IMR-90 (cell line): ENCODE measurements around the gene CSRP1. TPM values are rescaled to one million over a fixed set of nuclear protein-coding genes. Genes with fewer than 3 reads are reported as not detected.
A peak's percentile ranks its signal among the peaks of the same experiment; 100 is the strongest.

Experiments used
- ATAC-seq: fragments of 200-7000 bp; cut with Tn5 transposase; 2 replicates; pipeline ENCODE4 v1.9.1; 2020; ENCODE audit warnings: low read depth, mild to moderate bottlenecking, moderate library complexity
- BruUV-seq: library from RNA; stranded (reverse); fragments of 400-500 nt; replicated peaks from 2 replicates; lab custom pipeline; 2021; lab: Mats Ljungman, UMichigan
- CTCF ChIA-PET: fragments of 300-600 bp; formaldehyde crosslinking; extraction: SDS; loops from one replicate; lab custom pipeline; 2021; ENCODE audit warnings: antibody characterized with exemption; lab: Yijun Ruan, JAX
- POLR2A ChIA-PET: fragments of 300-600 bp; sonication (Branson Sonifier 250); formaldehyde crosslinking; loops from one replicate; lab custom pipeline; 2022; ENCODE audit warnings: antibody characterized with exemption; ENCODE audit not compliant: unreplicated experiment; lab: Charles Lee
- DNase-seq: peaks from one replicate; pipeline ENCODE4 v3.0.0; 2013
- H2AFZ ChIP-seq: replicated peaks from 2 replicates; pipeline ENCODE3; 2013; ENCODE audit warnings: low read length, mild to moderate bottlenecking; ENCODE audit not compliant: poor library complexity
- H2AK5ac ChIP-seq: 2 replicates; pipeline ENCODE4 v1.6.1; 2013; ENCODE audit warnings: low read depth, low read length, inconsistent platforms
- H2AK9ac ChIP-seq: replicated peaks from 2 replicates; pipeline ENCODE3; 2013; ENCODE audit warnings: mild to moderate bottlenecking, low read depth, low read length, moderate library complexity; ENCODE audit not compliant: poor library complexity
- H2BK120ac ChIP-seq: 2 replicates; pipeline ENCODE4 v1.6.1; 2013; ENCODE audit warnings: low read depth, low read length, inconsistent platforms
- H2BK15ac ChIP-seq: 3 replicates; pipeline ENCODE4 v1.6.1; 2013; ENCODE audit warnings: low read depth, low read length, inconsistent platforms
- H2BK20ac ChIP-seq: 2 replicates; pipeline ENCODE4 v1.6.1; 2013; ENCODE audit warnings: low read depth, mild to moderate bottlenecking, inconsistent platforms, low read length, moderate library complexity
- H2BK5ac ChIP-seq: 2 replicates; pipeline ENCODE4 v1.6.1; 2013; ENCODE audit warnings: mild to moderate bottlenecking, low read depth, low read length, inconsistent platforms; ENCODE audit not compliant: poor library complexity, severe bottlenecking
- H3K14ac ChIP-seq: replicated peaks from 2 replicates; pipeline ENCODE4 v1.6.1; 2013; ENCODE audit warnings: low read depth, low read length, inconsistent platforms
- H3K18ac ChIP-seq: 2 replicates; pipeline ENCODE4 v1.6.1; 2013; ENCODE audit warnings: low read depth, low read length, control low read depth
- H3K23ac ChIP-seq: 2 replicates; pipeline ENCODE4 v1.6.1; 2013; ENCODE audit warnings: low read depth, low read length, inconsistent platforms
- H3K27ac ChIP-seq: 2 replicates; pipeline ENCODE4 v1.5.1; 2013; ENCODE audit warnings: mild to moderate bottlenecking, control low read depth, low read length; ENCODE audit not compliant: insufficient read depth
- H3K27me3 ChIP-seq: 2 replicates; pipeline ENCODE4 v1.6.1; 2013; ENCODE audit warnings: low read length; ENCODE audit not compliant: control insufficient read depth, insufficient read depth
- H3K36me3 ChIP-seq: 2 replicates; pipeline ENCODE4 v1.6.1; 2013; ENCODE audit warnings: low read length, mixed read lengths; ENCODE audit not compliant: control insufficient read depth, insufficient read depth
- H3K4ac ChIP-seq: 2 replicates; pipeline ENCODE4 v1.6.1; 2013; ENCODE audit warnings: low read depth, low read length, inconsistent platforms
- H3K4me1 ChIP-seq: 2 replicates; pipeline ENCODE4 v1.6.1; 2013; ENCODE audit warnings: low read length, mixed read lengths; ENCODE audit not compliant: control insufficient read depth, insufficient read depth
- H3K4me2 ChIP-seq: 2 replicates; pipeline ENCODE4 v1.6.1; 2013; ENCODE audit warnings: low read depth, mild to moderate bottlenecking, control low read depth, low read length, moderate library complexity
- H3K4me3 ChIP-seq: 2 replicates; pipeline ENCODE4 v1.5.1; 2013; ENCODE audit warnings: low read depth, mild to moderate bottlenecking, control low read depth, low read length, moderate library complexity; ENCODE audit not compliant: insufficient read depth
- H3K56ac ChIP-seq: 2 replicates; pipeline ENCODE4 v1.6.1; 2013; ENCODE audit warnings: low read length, inconsistent platforms; ENCODE audit not compliant: insufficient read depth; ENCODE audit errors: extremely low read depth
- H3K79me1 ChIP-seq, 2 experiments: 2 replicates each; pipeline ENCODE4 v1.6.1; 2013; ENCODE audit warnings: low read length in 2 of 2, inconsistent platforms in 1 of 2, low read depth in 1 of 2
- H3K9ac ChIP-seq: 2 replicates; pipeline ENCODE4 v1.6.1; 2013; ENCODE audit warnings: low read depth, low read length, control low read depth
- H3K9me1 ChIP-seq: 2 replicates; pipeline ENCODE4 v1.6.1; 2013; ENCODE audit warnings: low read length, inconsistent platforms; ENCODE audit not compliant: insufficient read depth
- H3K9me3 ChIP-seq: 2 replicates; pipeline ENCODE4 v1.6.1; 2013; ENCODE audit warnings: low read length; ENCODE audit not compliant: control insufficient read depth, insufficient read depth
- H4K20me1 ChIP-seq: 2 replicates; pipeline ENCODE4 v1.6.1; 2013; ENCODE audit warnings: low read length, inconsistent platforms; ENCODE audit not compliant: insufficient read depth
- H4K5ac ChIP-seq: 2 replicates; pipeline ENCODE4 v1.6.1; 2013; ENCODE audit warnings: mild to moderate bottlenecking, low read depth, low read length, control low read depth
- H4K8ac ChIP-seq, 2 experiments: 2 replicates each; pipeline ENCODE4 v1.6.1; 2013; ENCODE audit warnings: low read depth in 2 of 2, low read length in 2 of 2, control low read depth in 1 of 2, inconsistent platforms in 1 of 2
- H4K91ac ChIP-seq: 2 replicates; pipeline ENCODE4 v1.6.1; 2013; ENCODE audit warnings: low read depth, low read length, inconsistent platforms; ENCODE audit not compliant: insufficient read depth
- MAFK ChIP-seq: IDR thresholded peaks from 2 replicates; pipeline ENCODE4 v1.6.1; 2012; ENCODE audit warnings: low read depth, low read length, improper control_type of control experiment
- WGBS, 2 experiments: methylation state at CpG; one replicate each; pipeline versions ENCODE4 v1.1.5 to v1.1.7; 2013; ENCODE audit warnings: missing lambda C conversion rate in 2 of 2; ENCODE audit not compliant: insufficient read length in 1 of 2; ENCODE audit errors: extremely low coverage in 2 of 2; 5-methylcytosine and 5-hydroxymethylcytosine counted together
- dilution Hi-C: fragments of 300-500 bp; cut with HindIII; formaldehyde crosslinking; loops from one replicate; pipeline ENCODE4 v1.14.3; 2018; ENCODE audit warnings: low sequenced_read_pairs; ENCODE audit not compliant: unreplicated experiment
- in situ Hi-C: fragments of 300-500 bp; cut with MboI; formaldehyde crosslinking; loops from 3 replicates; pipeline ENCODE4 v1.14.3; 2019; ENCODE audit warnings: low sequenced_read_pairs, inconsistent platforms, mixed read lengths
- intact Hi-C: fragments of 100-400 bp; cut with micrococcal nuclease; formaldehyde crosslinking; loops from 2 replicates; pipeline ENCODE4 v1.10.0; 2022
- polyA plus RNA-seq, 3 experiments: library from polyadenylated mRNA; depleted of rRNA; stranded (reverse); fragments of >200 nt; gene quantifications; 2 replicates each; pipeline ENCODE4 v1.2.3, GENCODE V29; 2012; ENCODE audit warnings: low replicate concordance in 1 of 3
- total RNA-seq: library from RNA; depleted of rRNA; stranded (reverse); fragments of >200 nt; gene quantifications from 2 replicates; pipeline ENCODE4 v1.2.3, GENCODE V29; 2012

Gene CSRP1
- total and polyA plus RNA-seq, 2 of the 4 experiments (the other 2 are of a cell fraction), result 1,037 to 1,498 TPM

DNA sequence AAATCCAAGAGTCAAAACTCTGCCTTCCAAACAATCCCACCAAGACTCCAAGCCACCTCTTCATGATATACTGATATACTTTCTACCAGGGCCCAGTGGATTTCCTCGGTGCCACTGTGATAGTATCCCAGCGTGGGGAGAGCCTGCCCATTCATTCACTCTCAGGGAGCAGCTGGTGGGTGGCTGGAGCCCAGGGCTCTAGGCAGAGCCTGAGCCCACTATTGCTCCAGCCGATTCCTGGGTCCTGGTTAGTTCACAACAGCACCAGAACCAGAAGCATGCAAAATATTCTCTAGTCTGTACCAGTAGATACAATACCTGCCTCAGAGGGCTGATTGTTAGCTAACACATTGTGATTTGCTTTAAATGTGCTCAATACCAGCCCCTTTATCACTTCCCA, 831 bp downstream of the CSRP1 start:
- peaks cover 35% of the 10 kb centered on the region for H3K4me1 ChIP-seq
- dilution Hi-C loops, result no loop called here
- peak overlapping the region; percentile 95 for H3K4ac ChIP-seq
- H2BK120ac ChIP-seq, result peak overlapping the region; percentile 49
- H3K9me3 ChIP-seq, result no peaks in the 10 kb centered on the region
- peak overlapping the region; percentile 94; the same call in 2 of the 3 replicates for H2BK15ac ChIP-seq
- H2BK5ac ChIP-seq, result peak overlapping the region; percentile 94
- in situ Hi-C loops, result no loop called here
- H3K9me1 ChIP-seq, result peaks cover 31% of the 10 kb centered on the region
- H3K27ac ChIP-seq, result peak overlapping the region; percentile 94
- H3K56ac ChIP-seq, result peak overlapping the region; percentile 97
- peak overlapping the region; percentile 96 for H4K91ac ChIP-seq
- peak overlapping the region; percentile 95 for H2AK9ac ChIP-seq
- H3K27me3 ChIP-seq, result no peaks in the 10 kb centered on the region
- peak overlapping the region; percentile 97 for H3K4me2 ChIP-seq
- TF ChIP-seq MAFK, result no peak
- H3K4me3 ChIP-seq, result peak overlapping the region; percentile 79
- H3K9ac ChIP-seq, result peak overlapping the region; percentile 95
- WGBS, 2 experiments, result 7% methylated on average over 2 of the region's 3 CpGs; no CpG with 5 or more reads in 1 of the 2 experiments
- peaks cover 14% of the 10 kb centered on the region for H3K36me3 ChIP-seq
- H4K8ac ChIP-seq, result peak overlapping the region; percentile 94
- DNase-seq (no peak), ATAC-seq (no peak)
- H2BK20ac ChIP-seq, result peak overlapping the region; percentile 45; the same call in 1 of the 2 replicates
- BruUV-seq, result no TSS peak
- peak overlapping the region; percentile 86; the same call in 1 of the 2 replicates for H4K5ac ChIP-seq
- ChIA-PET CTCF (interaction anchor here (0.5 kb wide), 1 partner anchor 15 kb away, joined by 9 read pairs; no protein-coding TSS in a partner anchor), POLR2A (interaction anchor here (0.8 to 1.5 kb wide), 2 partner anchors 10 to 15 kb away, joined by 4 to 5 read pairs; no protein-coding TSS in a partner anchor)
- intact Hi-C loops, result loop anchor here (5.0 kb wide), 1 partner anchor 39 kb away; the partner anchor contains the start of gene PHLDA3
- peak overlapping the region; percentile 87 for H3K18ac ChIP-seq
- peak overlapping the region; percentile 96 for H3K23ac ChIP-seq
- H4K20me1 ChIP-seq, result peaks cover 25% of the 10 kb centered on the region
- H3K79me1 ChIP-seq, result peaks cover 7 to 41% of the 10 kb centered on the region in 2 experiments; a peak in 2 of 4 replicates
- peak overlapping the region; percentile 96 for H3K14ac ChIP-seq
- H2AK5ac ChIP-seq, result peak overlapping the region; percentile 97
- H2AFZ ChIP-seq, result no peak overlapping the region
